Stimulated activated CD4-positive, alpha-beta T cell treated with anti-CD3 and anti-CD28 coated beads, Interleukin-12 subunit alpha, Interleukin-12 subunit beta, amount 100 ng/mL, for 48 hours (primary cell): Measurements from ENCODE around the gene DDAH2.
A peak's percentile ranks its signal among the peaks of the same experiment; 100 is the strongest.

ENCODE experiments used
- DNase-seq, 3 donors: peaks; one replicate each; pipeline ENCODE4 v3.0.0-alpha.2; 2020; ENCODE audit warnings: low read depth in 2 of 3, low spot score in 1 of 3

Gene DDAH2

DNA sequence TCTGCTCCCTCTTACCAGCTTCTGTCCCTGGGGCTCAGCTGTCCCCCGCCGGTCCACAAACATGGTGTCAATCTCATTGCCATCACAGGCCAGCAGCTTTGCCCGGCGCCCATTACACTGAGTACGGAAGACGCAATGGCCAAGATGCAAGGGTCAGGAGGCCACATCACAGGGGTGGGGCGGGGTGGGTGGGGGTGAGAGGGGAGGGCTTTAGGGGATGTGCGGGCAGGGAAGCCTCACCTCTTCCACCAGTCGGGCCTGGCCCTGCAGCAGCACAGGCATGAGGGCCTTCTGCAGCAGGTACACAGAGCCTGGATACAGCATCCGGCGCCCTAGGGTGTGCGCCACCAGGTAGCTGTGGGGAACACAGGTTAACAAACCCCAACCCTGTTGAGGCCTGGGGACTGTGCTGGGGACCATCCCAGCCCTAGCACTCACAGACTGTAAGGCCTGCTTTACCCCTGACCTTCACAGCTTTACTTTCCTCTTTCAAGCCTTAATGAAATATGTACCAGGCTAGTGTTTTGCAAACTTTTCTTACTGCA is 37.5 kb downstream of the DDAH2 start:
- DNase-seq: no peak

DNA sequence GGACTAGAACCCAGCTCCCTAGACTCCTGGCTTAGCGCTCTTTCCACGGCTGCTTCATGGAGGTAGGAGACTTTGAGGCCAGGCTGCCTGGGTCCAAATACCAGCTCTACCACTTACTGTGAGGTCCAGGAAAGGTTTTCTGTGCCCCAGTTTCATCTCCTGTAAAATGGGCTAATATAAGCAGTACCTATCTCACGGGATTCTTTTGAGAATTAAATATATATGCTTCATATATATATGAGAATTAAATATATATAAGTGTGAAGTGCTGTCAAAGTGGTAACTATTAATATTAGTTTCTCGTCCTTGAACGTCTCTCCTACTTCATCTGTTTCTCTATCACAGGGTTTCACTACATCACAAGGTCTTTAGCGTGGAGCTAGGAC is 38.0 kb downstream of the DDAH2 start:
- no peak for DNase-seq

DNA sequence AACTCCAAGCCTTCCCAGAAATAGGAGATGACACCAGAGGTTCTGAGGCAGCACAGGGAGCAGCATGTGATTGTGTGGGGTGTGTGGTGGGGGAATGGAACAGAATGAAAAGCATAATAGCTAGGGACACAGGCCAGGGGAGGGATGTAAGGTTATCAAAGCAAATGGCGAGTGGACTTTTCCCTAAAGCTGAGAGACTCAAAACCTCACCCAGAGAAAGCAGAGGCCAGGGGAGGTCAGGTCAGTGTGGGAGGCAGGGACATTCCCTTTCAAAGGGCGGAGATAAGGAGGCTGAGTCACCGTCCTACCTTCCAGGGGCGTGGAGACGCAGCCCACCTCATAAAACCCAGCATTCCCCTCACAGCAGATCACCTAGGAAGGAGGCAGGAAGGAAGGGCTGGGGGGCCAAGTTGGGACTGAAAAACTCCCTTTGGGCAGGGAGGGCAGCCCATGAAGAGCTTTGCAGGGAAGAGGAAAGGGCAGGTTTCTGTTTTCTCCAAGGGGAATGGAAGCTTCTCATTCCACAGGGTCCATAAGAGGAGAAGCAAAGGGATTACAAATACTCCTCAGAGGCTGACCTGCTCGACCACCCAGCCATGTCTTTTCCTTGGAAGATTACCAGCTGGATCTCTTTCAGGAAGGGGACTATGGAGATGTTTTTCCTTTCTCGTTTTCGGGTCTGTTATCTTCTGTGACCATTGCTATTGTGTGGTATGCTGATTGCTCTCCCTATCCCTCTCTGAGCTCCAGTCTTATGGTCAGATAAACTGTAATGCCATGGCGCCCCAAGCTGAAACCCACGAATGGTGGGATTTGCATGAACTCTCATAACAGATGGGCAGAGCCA is 38.6 kb downstream of the DDAH2 start:
- no peak for DNase-seq

GRCh38 chr6:31689249-31690110 is 39.6 kb downstream of the DDAH2 start:
- no peak for DNase-seq

GRCh38 chr6:31687860-31688693 is 41.0 kb downstream of the DDAH2 start:
- DNase-seq: no peak

- no peak for DNase-seq
These were observed 41.8 kb downstream of the DDAH2 start for GRCh38 chr6:31687321-31687720.

- no peak for DNase-seq
These were observed 42.6 kb downstream of the DDAH2 start for GRCh38 chr6:31686483-31686882.

DNA sequence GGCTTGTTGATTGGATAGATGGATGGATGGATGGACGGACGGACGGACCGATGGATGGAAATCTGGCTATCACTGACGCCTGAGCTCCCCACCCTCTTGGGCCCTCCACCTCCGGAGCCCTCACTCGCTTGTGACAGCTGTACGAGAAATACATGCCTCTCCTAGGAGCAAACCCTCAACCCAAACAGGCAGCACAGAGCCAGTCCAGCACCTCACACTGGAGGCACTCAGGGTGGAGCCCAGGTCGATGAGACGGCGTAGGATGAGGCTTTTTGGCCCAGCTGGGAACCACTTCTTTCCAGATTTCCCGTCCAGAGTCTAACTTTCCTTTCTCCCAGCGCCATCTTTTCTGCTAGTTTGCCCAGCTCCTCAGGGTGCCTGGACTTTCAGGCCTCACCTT is 45.5 kb downstream of the DDAH2 start:
- no peak for DNase-seq

- peak in 2 of 3 donors; percentile 12 to 42 for DNase-seq
These were observed 47.9 kb downstream of the DDAH2 start for GRCh38 chr6:31681135-31681671.

GRCh38 chr6:31680226-31681134 is 48.6 kb downstream of the DDAH2 start, which contains the start of gene LY6G5C:
Gene LY6G5C, minus strand, starts transcription at chr6:31681067. Its CDS starts 694 bp downstream, at chr6:31680373.
- peak; percentile 45 to 62 (median 58) for DNase-seq

DNA sequence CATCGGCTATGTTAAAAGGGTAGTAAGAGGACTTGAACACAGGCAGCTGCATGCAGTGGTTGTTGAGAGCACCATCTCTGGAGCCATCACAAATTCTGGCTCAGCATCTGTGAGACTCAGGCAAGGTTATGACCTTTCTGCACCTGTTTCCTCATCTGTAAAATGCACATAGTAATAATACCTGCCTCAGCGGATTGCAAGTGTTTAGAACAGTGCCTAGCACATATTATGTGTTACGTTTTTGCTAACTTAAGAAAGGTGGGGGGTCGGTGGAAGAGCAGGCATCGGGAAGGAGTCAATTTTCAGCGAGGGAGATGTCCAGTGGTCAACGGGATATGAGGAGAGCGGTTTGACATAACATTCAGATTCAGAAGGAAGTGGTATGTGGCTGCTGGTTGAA is 51.1 kb downstream of the DDAH2 start:
- no peak for DNase-seq
